ENCODE results near the gene NEMP1. TPM values are rescaled to one million over a fixed set of nuclear protein-coding genes. Genes with fewer than 3 reads are reported as not detected.

NEMP1 gene
- total and polyA plus RNA-seq, 2 of the 8 experiments (the other 6 are each of a cell fraction or from before 2014, with no cell fraction given): 30.1 to 43.2 TPM

DNA sequence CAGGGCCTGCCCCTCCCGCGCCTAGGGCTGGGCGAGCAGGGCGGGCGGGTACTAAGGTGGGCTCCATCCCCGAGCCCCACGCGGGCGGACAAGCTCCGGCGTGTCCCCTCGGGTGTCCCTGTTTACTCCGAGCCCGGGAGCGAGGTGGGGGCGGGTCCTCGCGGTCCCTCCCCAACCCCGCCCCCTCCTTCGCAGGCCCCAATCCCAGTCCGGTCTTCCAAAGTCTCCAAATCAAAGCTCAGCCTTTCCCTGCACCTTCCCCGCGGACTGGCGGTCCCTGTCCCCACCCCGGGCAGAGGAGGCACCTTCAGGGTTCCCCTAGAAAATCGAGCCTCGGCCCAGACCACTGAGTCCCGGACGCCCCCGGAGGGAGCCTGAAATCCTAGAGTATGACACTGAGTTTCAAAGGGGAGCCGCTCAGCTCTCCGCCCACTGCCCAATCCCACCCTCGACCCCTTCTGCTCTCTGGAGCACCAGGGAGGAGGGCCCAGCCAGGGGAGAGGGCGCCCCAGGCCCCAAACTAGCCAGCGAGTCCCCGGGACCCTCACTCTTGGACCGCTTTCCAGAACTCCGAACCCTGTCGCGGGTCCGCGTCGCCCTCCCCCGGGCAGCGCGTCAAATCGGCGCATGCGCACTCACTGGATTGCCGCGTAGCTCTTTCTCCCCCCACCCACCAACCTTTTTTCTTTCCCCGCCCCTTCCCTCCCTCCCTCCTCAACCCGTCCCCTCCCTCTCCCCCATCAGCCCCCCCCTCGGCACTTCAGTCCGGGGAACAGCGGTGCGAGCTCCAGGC is 49.3 kb upstream of the NEMP1 start, which contains the start of gene LRP1:
TSS of gene LRP1 (plus strand) at position 758 of the 793 bp plus-strand sequence. CDS start 482 bp downstream, outside the sequence.
- Histone ChIP-seq H3K79me1 (ENCODE audit: low read depth, low read length) (peaks cover 10% of the 10 kb centered on the region), H3K23ac (ENCODE audit: insufficient read length) (no peak within 1 kb of the TSS), H2AFZ (ENCODE audit: low read length) (no peak within 1 kb of the TSS), H4K91ac (replicated peaks; ENCODE audit: insufficient read length, low read length) (peak within 1 kb of the TSS; percentile 76), H3K4me1 (replicated peaks in 1 of 4; ENCODE audit: control insufficient read depth in 3 of 4, insufficient read depth in 4 of 4, low read length in 3 of 4) (peaks cover 19 to 31% (median 23%) of the 10 kb centered on the region in 4 experiments; a peak in 6 of 7 replicates), H3K23me2 (ENCODE audit: low read depth, low read length) (peaks cover 6% of the 10 kb centered on the region; the same call in 1 of the 2 replicates), H2BK15ac (ENCODE audit: low read length) (no peak within 1 kb of the TSS; the same call in 1 of the 2 replicates), H2AK5ac (ENCODE audit: low read depth, low read length) (0 out of 2 replicates have a peak within 1 kb of the TSS, but pooled peaks have one; percentile 29), H2BK5ac (ENCODE audit: low read depth, low read length) (peak within 1 kb of the TSS; percentile 95), H3K27me3 (replicated peaks in 1 of 4; ENCODE audit: control insufficient read depth in 3 of 4, extremely low read depth in 1 of 4, insufficient read depth in 3 of 4, low read length in 3 of 4) (no peaks in the 10 kb centered on the region), H3K4ac (replicated peaks; ENCODE audit: insufficient read length, low read depth, low read length) (peak within 1 kb of the TSS; percentile 8), H3K4me2 (ENCODE audit: insufficient read depth in 1 of 2, low read depth in 2 of 2, low read length in 2 of 2) (peak within 1 kb of the TSS; percentile 85 to 86), H3K18ac (ENCODE audit: extremely low read depth, low read length) (peak within 1 kb of the TSS; percentile 93), H4K8ac (ENCODE audit: extremely low read depth, insufficient read depth, low read length) (peak within 1 kb of the TSS; percentile 93), H3K4me3 (ENCODE audit: extremely low read depth in 1 of 4, insufficient read depth in 2 of 4, low read depth in 3 of 4, low read length in 4 of 4) (peak within 1 kb of the TSS; percentile 81 to 93 (median 87)), H4K5ac (ENCODE audit: insufficient read length, low read depth, low read length) (peak within 1 kb of the TSS; percentile 87), H3K9me3 (ENCODE audit: insufficient read depth in 2 of 2, low read depth in 1 of 2, low read length in 1 of 2) (no peaks in the 10 kb centered on the region), H2BK120ac (replicated peaks; ENCODE audit: low read depth, low read length) (no peak within 1 kb of the TSS), H3K56ac (replicated peaks; ENCODE audit: insufficient read length, low read depth, low read length) (peak within 1 kb of the TSS; percentile 81), H4K20me1 (replicated peaks in 1 of 2; ENCODE audit: control insufficient read depth in 1 of 2, insufficient read depth in 2 of 2, low read length in 2 of 2) (peaks cover 5 to 11% of the 10 kb centered on the region in 2 experiments), H2BK20ac (ENCODE audit: low read length) (no peak within 1 kb of the TSS), H2BK12ac (ENCODE audit: low read depth, low read length) (no peak within 1 kb of the TSS), H3K79me2 (ENCODE audit: control insufficient read depth in 1 of 2, insufficient read depth in 2 of 2, low read length in 2 of 2) (peaks cover 7 to 36% of the 10 kb centered on the region in 2 experiments; a peak in 3 of 4 replicates), H3K9ac (replicated peaks in 1 of 4; ENCODE audit: extremely low read depth in 1 of 4, low read depth in 3 of 4, low read length in 3 of 4) (peak within 1 kb of the TSS; percentile 66 to 81 (median 70)), H3K27ac (ENCODE audit: low read depth, low read length) (peak within 1 kb of the TSS; percentile 71; the same call in 1 of the 2 replicates), H3K36me3 (ENCODE audit: control insufficient read depth in 2 of 4, insufficient read depth in 4 of 4, low read length in 3 of 4) (no peaks in the 10 kb centered on the region; a peak in 1 of 8 replicates), H3K14ac (ENCODE audit: insufficient read length) (peak within 1 kb of the TSS; percentile 66)
- CTCF ChIA-PET (ENCODE audit: partially characterized antibody): interaction anchor here (0.7 to 19.8 kb wide), 10 partner anchors 11 to 110 kb away, joined by 3 to 305 read pairs (median 6); partner anchors contain the start of gene STAT6
- DNase-seq (ENCODE audit: low read depth in 1 of 2, low spot score in 2 of 2) (peak in 1 of 2 experiments; percentile 91), FAIRE-seq (no peak)
- 1% methylated on average over 33 of the region's 57 CpGs; no CpG with 5 or more reads in 1 of the 2 experiments for WGBS, 2 experiments (ENCODE audit: extremely low coverage in 1 of 2, insufficient coverage in 1 of 2, insufficient read length in 1 of 2, insufficient replicate concordance in 2 of 2, low coverage in 1 of 2, low lambda C conversion rate in 2 of 2, missing lambda C conversion rate in 1 of 2)
- POLR2A ChIA-PET (ENCODE audit: partially characterized antibody): interaction anchor here (0.5 to 9.3 kb wide), 44 partner anchors 8 to 1043 kb away, joined by 3 to 105 read pairs (median 5); partner anchors contain the start of genes LRP1-AS, NAB2, NEMP1 and PTGES3
- TF ChIP-seq HDAC2 (IDR thresholded peaks at IDR 0.05; ENCODE audit: borderline replicate concordance in 1 of 2, low read depth in 2 of 2, low read length in 2 of 2) (0 out of 4 replicates have a peak, but pooled peaks have one; percentile 2 to 18), RAD21 (IDR thresholded peaks at IDR 0.05 in 1 of 2, conservative IDR thresholded peaks at IDR 0.05 in 1 of 2; ENCODE audit: low read depth in 2 of 2, low read length in 2 of 2) (no peak), SP4 (IDR thresholded peaks at IDR 0.05; ENCODE audit: low read length) (no peak), YY1 (IDR thresholded peaks at IDR 0.05; ENCODE audit: low read depth, low read length) (no peak), SP1 (IDR thresholded peaks at IDR 0.05; ENCODE audit: low read depth, low read length) (no peak), GABPA (IDR thresholded peaks at IDR 0.05; ENCODE audit: borderline replicate concordance, insufficient read depth, low read length) (no peak), MAFK (IDR thresholded peaks at IDR 0.05; ENCODE audit: low read depth, low read length) (no peak), SIN3A (conservative IDR thresholded peaks at IDR 0.05 in 1 of 2, IDR thresholded peaks at IDR 0.05 in 1 of 2; ENCODE audit: low read depth in 1 of 2, low read length in 2 of 2) (peak in 1 of 2 experiments; percentile 64; a peak in 2 of 4 replicates)
- TF ChIP-seq, protein P1, sequence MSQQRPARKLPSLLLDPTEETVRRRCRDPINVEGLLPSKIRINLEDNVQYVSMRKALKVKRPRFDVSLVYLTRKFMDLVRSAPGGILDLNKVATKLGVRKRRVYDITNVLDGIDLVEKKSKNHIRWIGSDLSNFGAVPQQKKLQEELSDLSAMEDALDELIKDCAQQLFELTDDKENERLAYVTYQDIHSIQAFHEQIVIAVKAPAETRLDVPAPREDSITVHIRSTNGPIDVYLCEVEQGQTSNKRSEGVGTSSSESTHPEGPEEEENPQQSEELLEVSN (IDR thresholded peaks at IDR 0.05): no peak
